SKM-1 (cell line): ENCODE data around the gene ADARB2.
"Not testable (repeated sequence)": the region's sequence is repeated elsewhere in the genome, so short reads cannot be mapped to it uniquely, and the experiment has no call there.

ENCODE experiments used
- DNase-seq: peaks from one replicate; lab custom pipeline; 2025; ENCODE audit not compliant: unreplicated experiment; lab: John Stamatoyannopoulos, UW

ADARB2 gene

GRCh38 chr10:1617376-1618317, 119.7 kb downstream of the ADARB2 start:
- not testable (repeated sequence) for DNase-seq

GRCh38 chr10:1616701-1617100, 120.6 kb downstream of the ADARB2 start:
- DNase-seq, result not testable (repeated sequence)

- DNase-seq, result no peak
Observed at GRCh38 chr10:1615186-1615954, 122.0 kb downstream of the ADARB2 start.

GRCh38 chr10:1613511-1613910, 123.8 kb downstream of the ADARB2 start:
- DNase-seq, result no peak

- no peak for DNase-seq
Observed at GRCh38 chr10:1612908-1613307, 124.4 kb downstream of the ADARB2 start.

GRCh38 chr10:1611936-1612550, 125.3 kb downstream of the ADARB2 start:
- DNase-seq, result no peak

GRCh38 chr10:1610986-1611770, 126.1 kb downstream of the ADARB2 start:
- no peak for DNase-seq

- DNase-seq, result no peak
Observed at GRCh38 chr10:1609648-1609970, 127.7 kb downstream of the ADARB2 start.

- DNase-seq, result no peak
Observed at GRCh38 chr10:1608851-1609647, 128.3 kb downstream of the ADARB2 start.

GRCh38 chr10:1608408-1608807, 128.9 kb downstream of the ADARB2 start:
- DNase-seq, result no peak

GRCh38 chr10:1607466-1607865, 129.9 kb downstream of the ADARB2 start:
- no peak for DNase-seq

GRCh38 chr10:1605999-1606940, 131.1 kb downstream of the ADARB2 start:
- DNase-seq, result no peak

- no peak for DNase-seq
Observed at GRCh38 chr10:1605121-1605520, 132.2 kb downstream of the ADARB2 start.

GRCh38 chr10:1604246-1604645, 133.1 kb downstream of the ADARB2 start:
- DNase-seq, result no peak

- no peak for DNase-seq
Observed at GRCh38 chr10:1603181-1603580, 134.1 kb downstream of the ADARB2 start.

- DNase-seq, result no peak
Observed at GRCh38 chr10:1602037-1602484, 135.3 kb downstream of the ADARB2 start.

- DNase-seq, result no peak
Observed at GRCh38 chr10:1601406-1601805, 135.9 kb downstream of the ADARB2 start.

- DNase-seq, result no peak
Observed at GRCh38 chr10:1600861-1601260, 136.5 kb downstream of the ADARB2 start.
